Measurements from ENCODE around the gene VCPKMT.

DNA sequence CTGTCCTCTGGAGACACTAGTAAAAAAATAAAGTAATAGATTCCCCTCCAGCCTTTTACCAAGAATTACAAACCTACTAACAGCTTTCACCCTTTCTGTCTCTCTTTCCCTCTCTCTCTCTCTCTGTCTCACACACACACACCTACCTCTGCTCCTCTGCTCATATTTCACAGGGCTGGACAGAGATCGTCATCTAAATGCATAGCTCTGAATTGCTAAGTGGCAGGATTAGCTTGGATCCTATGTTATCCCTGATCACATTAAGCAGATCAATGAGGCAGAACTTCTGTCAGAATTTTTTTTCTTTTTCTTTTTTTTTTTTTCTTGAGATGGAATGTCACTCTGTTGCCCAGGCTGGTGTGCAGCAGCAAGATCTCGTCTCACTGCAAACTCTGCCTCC lies 22.9 kb downstream of the VCPKMT start:
- TF ChIP-seq, protein P1, sequence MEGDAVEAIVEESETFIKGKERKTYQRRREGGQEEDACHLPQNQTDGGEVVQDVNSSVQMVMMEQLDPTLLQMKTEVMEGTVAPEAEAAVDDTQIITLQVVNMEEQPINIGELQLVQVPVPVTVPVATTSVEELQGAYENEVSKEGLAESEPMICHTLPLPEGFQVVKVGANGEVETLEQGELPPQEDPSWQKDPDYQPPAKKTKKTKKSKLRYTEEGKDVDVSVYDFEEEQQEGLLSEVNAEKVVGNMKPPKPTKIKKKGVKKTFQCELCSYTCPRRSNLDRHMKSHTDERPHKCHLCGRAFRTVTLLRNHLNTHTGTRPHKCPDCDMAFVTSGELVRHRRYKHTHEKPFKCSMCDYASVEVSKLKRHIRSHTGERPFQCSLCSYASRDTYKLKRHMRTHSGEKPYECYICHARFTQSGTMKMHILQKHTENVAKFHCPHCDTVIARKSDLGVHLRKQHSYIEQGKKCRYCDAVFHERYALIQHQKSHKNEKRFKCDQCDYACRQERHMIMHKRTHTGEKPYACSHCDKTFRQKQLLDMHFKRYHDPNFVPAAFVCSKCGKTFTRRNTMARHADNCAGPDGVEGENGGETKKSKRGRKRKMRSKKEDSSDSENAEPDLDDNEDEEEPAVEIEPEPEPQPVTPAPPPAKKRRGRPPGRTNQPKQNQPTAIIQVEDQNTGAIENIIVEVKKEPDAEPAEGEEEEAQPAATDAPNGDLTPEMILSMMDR (IDR thresholded peaks at IDR 0.05): no peak
- TF ChIP-seq POLR2A (IDR thresholded peaks at IDR 0.05): no peak

Data from suprapubic skin (tissue), 3 donors.